HS-5 (cell line): ENCODE measurements around the gene SCNN1B.
"Not testable (repeated sequence)": the region's sequence is repeated elsewhere in the genome, so short reads cannot be mapped to it uniquely, and the experiment has no call there.

Experiments
- DNase-seq: peaks from one replicate; pipeline ENCODE4 v3.0.0-alpha.2; 2012; ENCODE audit warnings: low read depth

Gene SCNN1B

DNA sequence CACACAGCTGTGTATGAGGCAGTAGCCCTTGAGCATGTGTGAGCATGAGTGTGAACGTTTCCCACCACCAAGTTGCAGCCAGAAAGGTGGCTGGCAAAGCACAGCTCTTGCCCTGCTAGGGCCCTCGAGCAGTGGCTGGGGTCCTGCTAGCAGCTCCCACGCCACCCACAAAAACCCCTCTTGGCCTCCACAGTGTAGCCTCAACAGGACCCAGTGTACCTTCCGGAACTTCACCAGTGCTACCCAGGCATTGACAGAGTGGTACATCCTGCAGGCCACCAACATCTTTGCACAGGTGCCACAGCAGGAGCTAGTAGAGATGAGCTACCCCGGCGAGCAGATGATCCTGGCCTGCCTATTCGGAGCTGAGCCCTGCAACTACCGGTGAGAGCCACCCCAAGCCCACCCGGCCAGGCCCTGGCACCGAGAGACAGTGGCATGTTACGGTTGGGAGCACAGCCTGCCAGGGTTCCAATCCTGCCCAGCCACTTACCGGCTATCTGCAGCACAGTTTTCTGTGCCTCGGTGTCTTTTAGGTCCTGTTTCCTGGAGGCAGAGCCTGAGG lies 53.1 kb downstream of the SCNN1B start:
- DNase-seq, result no peak

- no peak for DNase-seq
Observed at GRCh38 chr16:23356941-23357340, 54.8 kb downstream of the SCNN1B start.

GRCh38 chr16:23357761-23358290 lies 55.7 kb downstream of the SCNN1B start:
- DNase-seq, result no peak

DNA sequence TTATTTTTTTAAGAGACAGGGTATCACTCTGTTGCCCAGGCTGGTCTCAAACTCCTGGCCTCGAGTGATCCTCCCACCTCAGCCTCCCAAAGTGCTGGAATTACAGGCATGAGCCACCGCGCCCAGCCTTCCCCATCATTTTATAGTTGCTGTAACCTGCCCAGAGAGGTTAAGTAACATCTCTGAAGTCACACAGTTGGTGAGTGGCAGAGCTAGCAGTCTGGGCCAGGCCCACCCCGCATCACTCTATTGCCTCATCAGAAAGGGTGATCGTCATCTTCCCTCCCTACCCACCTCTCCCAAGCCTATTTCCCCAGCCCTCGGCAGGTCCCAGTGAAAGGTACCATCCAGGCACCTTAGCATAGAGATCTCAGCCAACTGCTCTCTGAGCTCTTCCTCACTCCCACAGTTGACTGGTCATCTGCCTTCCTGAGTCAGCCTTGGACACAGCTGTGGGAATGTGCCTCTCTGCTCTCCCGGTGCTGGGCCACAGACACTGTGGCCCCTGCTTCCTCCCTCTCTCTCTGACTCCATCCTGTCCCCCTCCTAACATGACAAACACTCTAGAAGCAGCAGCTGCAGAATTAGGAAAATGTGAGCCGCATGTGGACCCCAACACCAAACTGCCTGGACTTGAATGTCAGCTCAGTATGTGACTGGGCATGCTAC lies 57.1 kb downstream of the SCNN1B start:
- DNase-seq, result no peak

DNA sequence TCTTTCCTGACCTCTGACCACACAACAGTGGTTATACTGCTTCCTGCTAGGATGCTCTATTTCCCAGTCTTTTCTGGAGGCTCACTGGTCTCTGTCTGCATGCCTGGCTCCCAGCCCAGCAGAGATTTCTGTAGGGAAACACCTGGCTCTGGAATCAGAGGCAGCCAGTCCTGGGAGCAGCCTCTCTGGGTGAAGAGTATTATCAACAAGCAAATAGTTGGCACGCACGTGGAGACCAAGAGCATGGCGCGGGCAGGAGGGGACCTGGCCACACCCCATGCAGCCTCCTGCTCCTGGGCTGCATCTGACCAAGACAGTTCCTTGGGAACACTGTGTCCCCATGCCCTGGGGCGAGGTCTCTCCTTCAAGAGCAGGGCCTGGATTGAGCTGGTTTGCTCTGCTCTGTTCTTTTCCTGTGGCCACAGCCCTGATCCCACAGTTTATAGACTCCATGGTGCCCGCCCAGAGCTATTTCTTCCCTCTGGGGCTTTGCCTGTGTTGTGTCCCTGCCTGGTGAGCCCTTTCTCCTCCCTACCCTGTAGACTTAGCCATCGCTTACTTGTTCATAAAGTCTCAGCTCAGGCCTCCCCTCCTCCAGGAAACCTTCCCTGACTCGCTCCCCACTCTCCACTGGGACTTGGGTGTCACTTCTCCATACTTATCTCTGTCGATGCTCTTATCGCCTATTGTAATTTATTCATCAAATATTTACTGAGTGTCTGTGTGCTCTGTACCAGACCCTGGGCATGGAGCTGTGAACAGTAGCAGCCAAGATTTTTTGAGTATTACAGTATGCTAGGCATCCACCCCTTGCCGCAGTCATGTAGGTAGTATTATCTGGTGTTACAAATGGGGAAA lies 60.6 kb downstream of the SCNN1B start:
- DNase-seq, result no peak

DNA sequence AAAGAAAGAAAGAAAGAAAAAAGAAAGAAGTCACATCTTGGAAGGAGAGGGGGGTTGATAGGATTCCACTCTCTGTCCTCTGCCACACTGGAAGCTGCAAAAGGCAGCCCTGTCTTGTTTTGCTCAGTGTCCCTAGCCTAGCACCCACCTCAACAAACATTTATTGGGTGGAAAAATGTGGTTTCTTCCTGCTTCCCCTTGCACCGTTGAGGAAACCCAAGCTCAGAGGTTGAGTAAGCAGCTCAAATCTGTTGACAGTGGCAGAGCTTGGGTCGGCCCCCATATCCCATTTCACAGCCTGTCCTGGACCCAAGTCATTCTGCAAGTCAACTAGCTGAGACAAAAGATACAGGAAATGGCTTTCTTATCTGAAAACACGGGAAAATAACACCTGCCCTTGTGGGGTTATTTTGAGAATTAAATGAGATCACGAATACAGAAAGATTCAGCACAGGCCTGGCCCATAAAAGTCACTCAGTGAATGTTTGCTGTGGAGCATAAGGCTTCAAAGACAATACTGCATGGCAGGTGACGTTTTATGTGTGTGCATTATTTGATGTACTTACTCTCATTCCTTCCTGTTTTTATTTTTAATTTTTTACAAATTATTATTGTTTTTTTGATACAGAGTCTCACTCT lies 63.6 kb downstream of the SCNN1B start:
- no peak for DNase-seq

GRCh38 chr16:23366341-23366740 lies 64.2 kb downstream of the SCNN1B start:
- DNase-seq, result not testable (repeated sequence)

DNA sequence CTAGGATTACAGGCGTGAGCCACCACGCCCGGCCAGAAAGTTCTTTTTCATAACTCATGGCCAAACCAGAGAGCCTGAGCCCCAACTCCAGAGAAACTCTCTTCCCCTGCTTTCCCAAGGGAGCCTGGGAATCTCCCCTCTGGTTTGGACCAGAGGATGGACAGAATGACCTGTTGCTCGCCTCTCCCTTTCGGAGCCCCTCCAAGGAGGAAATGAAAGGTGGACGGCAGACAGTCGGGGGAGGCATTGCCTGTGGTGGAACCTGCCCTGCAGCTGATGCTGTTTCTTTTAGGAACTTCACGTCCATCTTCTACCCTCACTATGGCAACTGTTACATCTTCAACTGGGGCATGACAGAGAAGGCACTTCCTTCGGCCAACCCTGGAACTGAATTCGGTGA lies 65.5 kb downstream of the SCNN1B start:
- no peak for DNase-seq

DNA sequence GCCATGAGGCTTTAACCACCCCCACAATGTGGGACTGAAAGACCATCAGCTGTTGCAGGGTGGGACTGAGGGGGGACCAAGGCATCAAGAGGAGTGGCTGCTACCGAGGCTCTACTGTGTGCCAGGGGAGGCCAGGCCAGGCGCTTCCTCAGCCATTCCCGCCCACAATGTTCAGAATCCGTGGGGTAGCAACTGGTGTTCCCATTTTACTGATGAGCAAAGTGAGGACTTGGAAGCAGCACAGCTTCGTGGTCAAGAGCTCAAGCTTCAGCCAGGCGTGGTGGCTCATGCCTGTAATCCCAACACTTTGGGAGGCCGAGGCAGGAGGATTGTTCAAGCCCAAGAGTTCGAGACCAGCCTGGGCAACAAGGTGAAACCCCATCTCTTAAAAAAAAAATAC lies 65.9 kb downstream of the SCNN1B start:
- no peak for DNase-seq

DNA sequence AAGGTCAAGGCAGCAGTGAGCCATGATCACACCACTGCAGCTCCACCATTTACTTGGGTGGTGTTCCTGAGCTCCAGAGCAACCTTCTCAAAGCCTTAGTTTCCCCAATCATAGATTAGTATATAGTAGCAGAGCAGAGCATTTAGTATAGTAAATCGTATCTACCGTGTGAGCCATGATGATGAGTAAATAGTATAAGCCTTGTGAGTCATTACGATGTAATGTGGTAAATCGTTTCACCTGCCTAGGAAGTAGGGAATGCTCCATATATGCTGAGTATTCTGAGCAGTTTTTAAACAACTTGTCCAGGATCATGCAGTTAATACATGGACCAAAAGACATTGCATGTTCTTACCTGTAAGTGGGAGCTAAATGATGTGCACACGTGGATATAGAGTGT lies 66.4 kb downstream of the SCNN1B start:
- DNase-seq, result peak; percentile 9

GRCh38 chr16:23369416-23369815 lies 67.3 kb downstream of the SCNN1B start:
- no peak for DNase-seq

DNA sequence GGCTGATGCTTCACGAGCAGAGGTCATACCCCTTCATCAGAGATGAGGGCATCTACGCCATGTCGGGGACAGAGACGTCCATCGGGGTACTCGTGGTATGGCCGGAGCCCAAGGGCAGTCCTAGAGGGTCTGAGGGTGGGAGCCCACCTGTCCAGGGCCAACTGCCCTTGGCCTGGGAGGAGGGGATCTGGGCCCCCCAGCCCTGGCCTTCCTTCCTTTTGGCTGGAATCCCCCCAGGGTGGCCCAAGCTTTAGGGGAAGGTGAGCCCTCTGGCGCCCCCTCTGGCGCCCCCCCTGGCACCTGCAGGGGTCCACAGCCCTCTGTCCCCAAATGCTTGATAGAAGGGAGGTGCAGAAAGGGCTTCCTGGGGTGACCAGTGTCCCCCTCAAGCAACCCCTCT lies 69.3 kb downstream of the SCNN1B start:
- DNase-seq, result no peak

DNA sequence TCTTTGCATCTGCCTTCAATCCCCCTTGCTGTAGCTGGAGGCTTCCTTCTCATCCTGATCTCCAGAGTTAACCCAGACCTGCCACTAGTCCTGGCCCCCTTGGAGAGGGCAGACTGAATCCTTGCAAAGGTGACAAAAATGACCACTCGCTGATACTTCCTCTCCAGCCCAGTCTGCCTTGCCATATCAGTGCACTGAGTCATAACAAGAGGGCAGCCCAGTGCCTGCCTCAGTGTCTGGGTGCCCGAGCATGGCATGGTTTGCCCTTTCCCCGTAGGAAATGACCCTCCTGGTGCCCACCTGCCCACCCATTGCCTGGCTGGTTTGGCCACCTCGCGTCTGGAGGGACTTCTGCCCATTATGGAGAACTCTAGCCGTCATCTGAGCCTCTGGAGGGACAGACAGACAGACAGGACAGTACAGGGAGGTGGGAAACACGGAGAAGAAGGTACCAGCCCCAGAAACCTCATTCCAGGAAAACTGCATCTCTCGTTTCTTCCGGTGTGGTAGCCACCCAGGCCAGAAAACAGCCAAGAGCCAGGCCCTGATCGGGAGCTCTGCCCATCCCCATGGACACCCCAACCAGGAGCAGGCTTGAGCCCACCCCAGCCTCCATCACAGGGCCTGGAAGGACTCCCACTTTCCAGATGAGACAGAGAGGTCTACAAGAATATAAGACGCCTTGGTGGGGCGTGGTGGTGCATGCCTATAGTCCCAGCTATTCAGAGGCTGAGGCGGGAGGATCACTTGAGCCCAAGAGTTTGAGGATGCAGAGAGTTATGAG lies 71.5 kb downstream of the SCNN1B start:
- no peak for DNase-seq

DNA sequence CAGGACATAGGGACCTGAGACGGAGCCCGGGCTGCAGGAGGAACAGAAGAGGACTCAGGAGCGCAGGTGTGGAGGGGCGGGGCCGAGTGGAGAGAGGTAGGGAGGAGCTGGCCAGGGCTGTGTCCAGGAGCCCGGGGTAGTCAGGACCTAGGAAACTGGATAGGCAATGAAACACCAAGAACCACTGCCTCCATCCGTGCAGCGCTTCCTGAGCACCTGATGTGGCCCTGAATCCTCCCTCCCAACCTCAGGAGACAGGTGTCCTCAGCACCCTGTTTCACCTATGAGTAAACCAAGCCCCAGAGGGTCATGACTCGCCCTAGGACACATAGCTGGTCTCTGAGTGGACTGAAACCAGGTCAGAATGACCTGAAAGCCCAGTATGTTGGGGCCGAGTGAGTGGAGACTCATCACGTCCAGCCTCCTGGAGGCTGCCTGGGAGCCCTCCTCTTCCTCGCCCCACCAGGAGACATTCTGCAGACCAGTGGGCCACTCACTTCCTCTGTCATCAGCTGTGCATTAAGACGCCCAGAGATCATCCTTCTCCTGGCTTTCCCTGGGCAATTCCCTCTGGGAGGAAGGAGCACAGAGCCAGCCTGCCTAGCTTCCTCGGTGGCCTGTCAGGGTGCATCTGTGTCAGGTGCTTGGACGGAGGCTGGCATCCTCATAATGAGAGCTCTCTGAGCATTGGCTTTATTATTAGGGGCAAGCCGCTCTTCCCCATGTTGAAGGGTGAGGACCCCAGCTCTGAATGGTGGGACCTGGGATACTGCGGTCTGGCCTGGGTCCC lies 72.8 kb downstream of the SCNN1B start:
- no peak for DNase-seq

DNA sequence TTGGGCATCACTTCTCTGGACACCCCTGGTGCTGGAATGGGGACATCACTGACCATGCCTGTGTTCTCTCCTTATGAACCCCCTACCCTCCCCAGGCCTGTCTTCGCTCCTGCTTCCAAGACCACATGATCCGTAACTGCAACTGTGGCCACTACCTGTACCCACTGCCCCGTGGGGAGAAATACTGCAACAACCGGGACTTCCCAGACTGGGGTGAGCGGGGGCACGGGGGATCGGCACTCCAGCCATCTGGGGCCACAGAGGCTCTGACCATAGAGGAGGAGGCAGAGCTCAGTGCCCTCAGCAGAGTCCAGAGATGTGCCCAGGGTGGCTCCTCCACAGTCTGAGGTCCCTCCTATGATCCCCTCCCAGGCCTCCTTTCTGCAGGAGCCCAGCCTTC lies 73.5 kb downstream of the SCNN1B start:
- DNase-seq, result no peak

- no peak for DNase-seq
Observed at GRCh38 chr16:23377071-23377931, 75.2 kb downstream of the SCNN1B start.

GRCh38 chr16:23378256-23378655 lies 76.2 kb downstream of the SCNN1B start:
- DNase-seq, result no peak

DNA sequence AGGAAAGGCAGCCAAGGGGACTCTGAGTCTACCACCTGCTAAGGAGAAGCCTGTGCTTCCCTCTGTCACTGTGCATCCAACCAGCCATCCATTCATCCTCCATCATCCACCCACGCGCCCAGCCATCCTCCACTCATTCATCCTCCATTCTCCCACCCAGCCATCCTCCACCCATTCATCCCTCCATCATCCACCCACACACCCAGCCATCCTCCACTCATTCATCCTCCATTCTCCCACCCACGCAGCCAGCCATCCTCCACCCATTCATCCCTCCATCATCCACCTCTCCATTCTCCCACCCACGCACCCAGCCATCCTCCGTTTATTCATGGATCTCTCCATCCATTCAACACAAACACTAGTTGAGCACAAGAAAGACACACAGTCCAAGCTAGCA lies 76.8 kb downstream of the SCNN1B start:
- DNase-seq, result no peak

DNA sequence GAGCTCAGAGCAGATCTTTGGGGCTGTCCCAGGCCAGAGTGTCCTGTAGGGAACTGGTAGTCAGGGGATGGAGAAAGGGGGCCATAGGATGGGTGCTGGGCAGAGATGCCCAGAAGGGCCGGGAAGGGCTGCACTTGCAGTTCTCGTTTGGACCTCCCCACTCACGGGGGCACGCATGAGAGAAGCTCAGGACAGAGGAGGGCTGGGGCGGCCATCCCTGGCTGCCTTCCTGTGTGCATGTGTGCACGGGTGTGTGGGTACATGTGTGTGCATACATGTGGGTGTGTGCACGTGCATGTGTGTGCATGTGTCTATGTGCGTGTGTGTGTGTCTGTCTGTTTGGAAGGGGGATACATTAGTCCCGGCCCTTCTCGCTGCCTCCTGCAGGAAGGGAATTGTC lies 77.6 kb downstream of the SCNN1B start:
- DNase-seq, result no peak

DNA sequence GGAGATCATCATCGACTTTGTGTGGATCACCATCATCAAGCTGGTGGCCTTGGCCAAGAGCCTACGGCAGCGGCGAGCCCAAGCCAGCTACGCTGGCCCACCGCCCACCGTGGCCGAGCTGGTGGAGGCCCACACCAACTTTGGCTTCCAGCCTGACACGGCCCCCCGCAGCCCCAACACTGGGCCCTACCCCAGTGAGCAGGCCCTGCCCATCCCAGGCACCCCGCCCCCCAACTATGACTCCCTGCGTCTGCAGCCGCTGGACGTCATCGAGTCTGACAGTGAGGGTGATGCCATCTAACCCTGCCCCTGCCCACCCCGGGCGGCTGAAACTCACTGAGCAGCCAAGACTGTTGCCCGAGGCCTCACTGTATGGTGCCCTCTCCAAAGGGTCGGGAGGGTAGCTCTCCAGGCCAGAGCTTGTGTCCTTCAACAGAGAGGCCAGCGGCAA lies 78.4 kb downstream of the SCNN1B start:
- DNase-seq, result no peak
